Renal cortex interstitium (tissue), 11 donors: ENCODE data around the gene C1orf52. TPM values are rescaled to one million over a fixed set of nuclear protein-coding genes. Genes with fewer than 3 reads are reported as not detected.
"Not testable (repeated sequence)": the region's sequence is repeated elsewhere in the genome, so short reads cannot be mapped to it uniquely, and the experiment has no call there.

Experiments
- DNase-seq, 11 donors: peaks; one replicate each; pipeline ENCODE4 v3.0.0-alpha.2; 2013; ENCODE audit warnings: low read depth in 9 of 11, low spot score in 4 of 11; ENCODE audit errors: extremely low read depth in 1 of 11
- polyA plus RNA-seq, 3 donors: library from polyadenylated mRNA; unstranded; fragments of 120-200 nt; gene quantifications; one replicate each; pipeline ENCODE4 v1.2.1, GENCODE V29; 2013; ENCODE audit not compliant: insufficient read length in 3 of 3

C1orf52 gene
- polyA plus RNA-seq, 3 donors, result 38.4 to 48.0 (median 43.0) TPM

DNA sequence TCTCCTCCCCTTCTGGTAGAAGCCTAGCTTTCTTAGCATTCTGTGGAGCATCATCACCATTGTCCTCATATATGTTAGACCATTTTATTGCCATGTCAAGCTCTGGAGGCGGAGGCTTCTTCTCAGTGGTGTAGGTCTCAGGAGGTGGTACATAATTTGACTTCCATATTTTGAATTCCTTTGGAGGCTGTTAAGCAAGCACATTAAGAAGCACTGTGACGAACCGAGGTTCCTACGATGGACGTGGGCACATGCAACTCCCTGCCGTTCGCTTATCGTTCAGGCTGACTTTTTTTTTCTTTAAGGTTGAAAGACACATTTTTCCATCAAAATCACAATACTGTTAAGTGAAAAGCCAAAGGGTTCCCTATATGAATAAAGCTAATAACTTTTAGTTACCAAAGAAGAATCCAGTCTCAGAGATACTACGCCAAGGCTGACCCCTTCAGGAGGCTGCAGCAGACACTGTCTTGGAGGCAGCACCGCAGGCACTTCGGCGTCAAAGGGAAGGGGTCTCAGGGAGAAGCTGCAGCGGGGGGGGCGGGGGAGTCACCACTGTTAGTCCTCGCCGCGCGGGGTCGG is 835 bp downstream of the C1orf52 start:
- no peak for DNase-seq

DNA sequence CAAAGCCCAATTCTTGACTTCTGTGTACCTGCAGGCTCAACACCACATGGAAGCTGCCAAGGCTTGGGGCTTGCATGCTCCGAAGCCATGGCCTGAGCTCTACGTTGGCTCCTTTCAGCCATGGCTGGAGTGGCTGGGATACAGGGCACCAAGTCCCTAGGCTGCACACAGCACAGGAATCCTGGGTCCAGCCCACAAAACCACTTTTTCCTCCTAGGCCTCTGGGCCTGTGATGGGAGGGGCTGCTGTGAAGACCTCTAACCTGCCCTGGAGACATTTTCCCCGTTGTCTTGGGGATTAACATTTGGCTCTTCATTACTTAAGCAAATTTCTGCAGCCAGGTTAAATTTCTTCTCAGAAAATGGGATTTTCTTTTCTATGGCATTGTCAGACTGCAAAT is 10.4 kb downstream of the C1orf52 start:
- not testable (repeated sequence) for DNase-seq

DNA sequence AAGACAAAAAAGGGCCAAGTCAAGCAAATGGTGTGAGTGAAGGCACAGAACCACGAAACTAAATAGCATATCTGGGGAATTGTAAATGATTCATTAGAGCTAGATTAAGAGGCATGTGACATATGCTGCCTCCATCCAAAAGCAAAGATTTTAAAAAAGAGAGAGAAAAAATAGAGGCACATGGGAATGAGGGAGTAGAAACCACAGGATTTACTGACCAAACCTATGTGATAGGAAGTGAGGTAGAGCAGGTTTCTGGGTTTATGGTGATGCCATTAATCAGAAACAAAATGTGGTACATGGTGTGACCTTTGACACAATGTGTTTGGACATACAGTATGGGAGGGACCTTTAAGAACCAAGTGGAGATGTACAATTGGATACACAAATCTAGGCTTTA is 13.6 kb downstream of the C1orf52 start:
- no peak for DNase-seq

DNA sequence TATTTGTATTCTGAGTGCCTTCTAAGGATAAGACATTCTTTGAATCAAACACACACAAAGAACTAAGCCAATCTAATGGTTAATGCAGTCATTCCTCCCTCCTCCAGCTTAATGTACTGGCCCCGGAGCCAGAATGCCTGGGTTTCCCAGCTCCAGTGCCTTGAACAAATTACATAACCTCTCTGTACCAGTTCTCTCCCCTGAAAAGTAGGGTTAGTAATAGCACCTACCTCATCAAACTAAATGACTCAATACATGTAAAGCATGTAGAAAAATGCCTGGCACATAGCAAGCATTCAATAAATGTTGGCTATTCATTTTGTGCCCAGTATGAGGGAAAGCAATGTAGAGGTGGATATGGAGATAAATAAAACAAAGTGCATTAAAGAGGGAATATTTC is 14.0 kb downstream of the C1orf52 start:
- DNase-seq, result no peak

DNA sequence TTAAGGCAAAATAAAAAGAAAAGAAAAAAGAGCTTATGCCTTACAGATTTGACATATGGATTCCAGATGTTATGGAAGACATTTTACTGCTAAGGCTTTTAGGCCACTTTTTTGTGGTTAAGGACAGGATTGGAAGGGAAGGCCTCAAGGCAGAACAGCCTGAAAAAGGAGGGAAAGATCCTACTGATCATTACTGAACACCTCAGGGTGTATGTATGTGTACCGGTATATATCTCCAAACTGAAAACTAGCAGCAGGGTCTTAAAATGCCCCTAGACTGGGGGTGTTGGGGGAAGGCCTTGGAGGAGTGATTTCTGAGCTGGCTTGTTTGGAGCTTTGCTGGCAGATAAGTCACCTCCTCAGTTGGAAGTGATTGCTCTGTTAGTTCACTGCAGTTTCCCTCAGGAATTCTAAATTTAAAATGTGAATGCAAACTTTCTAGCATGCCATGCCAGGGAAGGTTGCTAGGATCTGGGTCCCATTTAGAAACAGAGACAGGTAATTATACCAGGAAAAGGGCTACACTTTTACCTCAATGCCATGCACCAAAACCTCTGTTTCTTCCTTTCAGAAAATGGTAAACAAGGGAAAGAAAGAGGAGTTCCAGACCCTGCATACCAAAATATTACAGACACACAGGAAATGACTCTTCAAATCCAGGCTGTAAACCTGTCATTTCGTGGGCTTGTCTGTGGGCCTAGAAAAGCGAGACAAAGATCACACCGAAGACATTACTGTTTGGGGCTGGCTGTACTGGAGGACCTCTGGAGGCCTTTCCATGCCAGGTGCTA is 15.0 kb downstream of the C1orf52 start:
- DNase-seq, result no peak

DNA sequence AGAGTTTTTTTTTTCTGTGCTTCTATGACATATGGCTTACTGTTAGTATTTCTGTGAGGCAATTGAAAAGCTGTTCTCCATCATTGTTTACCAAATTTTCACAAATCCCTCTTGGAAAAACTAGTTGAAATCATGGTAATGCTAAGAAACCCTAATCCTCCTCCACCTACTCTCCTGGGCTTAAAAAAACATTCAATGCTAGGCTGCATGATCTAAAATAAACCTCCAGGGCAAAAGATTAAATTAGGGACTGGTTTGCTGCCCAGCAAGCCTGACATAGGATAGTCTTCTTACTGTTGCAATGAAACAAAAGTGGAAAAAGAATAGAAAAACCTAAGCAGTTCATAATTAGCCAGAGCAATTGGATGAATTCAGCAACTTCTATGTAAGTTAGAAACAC is 16.1 kb downstream of the C1orf52 start:
- DNase-seq, result no peak

DNA sequence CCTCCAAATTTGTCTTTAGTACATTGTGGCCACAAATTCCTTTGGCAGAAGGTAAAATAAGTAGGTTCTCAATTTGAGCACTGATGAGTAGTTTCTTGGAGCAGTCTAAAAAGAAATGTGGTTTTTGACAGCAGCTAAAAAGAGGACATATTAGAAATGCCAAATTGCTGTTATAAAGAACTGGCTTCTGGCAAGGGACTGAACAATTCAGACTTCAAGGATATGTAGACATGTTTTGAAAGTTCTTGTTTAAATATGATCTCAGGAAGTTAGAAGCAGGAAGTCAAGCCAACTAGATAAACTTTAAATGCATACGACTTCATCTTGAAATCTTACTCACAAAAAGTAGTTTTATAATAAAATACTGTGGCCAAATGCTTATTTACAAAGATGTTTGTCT is 18.8 kb downstream of the C1orf52 start:
- no peak for DNase-seq

DNA sequence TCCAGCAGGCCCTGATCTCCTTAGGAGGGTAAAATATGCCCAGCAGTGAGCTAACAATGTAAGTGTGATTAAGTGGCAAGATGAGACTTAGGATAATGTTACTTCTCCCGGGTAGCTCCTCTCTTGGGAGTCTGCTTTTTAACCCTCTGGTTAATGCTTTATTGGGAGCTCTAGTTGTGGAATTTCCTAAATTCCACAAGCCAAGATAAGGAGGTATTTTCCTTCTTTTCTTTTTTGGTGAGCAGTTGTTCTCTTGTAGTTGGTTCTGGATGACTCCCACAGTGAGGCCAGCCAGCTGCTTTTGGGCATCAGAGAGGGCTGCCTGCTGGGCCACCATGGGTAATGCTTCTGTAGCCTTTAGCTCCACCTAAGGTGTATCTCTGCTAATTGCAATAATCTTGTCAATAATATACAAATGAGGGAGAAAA is 19.3 kb downstream of the C1orf52 start:
- no peak for DNase-seq

DNA sequence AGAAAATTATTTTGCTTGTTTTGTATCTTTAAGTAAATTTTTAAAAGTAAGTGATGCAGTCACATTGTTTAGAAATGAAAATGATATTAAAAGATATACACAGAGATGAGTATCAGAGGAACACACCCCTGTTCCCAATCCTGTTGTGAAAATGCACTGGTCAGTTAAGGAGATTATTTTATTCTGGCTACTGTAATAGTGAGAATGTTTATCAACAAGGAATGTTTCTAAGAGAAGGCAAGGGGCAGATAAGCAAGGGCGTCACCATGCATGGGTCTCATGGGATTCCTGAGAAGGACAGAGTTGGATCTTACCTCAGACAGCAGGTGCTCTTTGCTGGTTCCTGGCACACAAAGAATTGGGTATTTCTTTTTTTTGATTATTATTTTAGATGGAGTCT is 21.8 kb downstream of the C1orf52 start:
- no peak for DNase-seq

DNA sequence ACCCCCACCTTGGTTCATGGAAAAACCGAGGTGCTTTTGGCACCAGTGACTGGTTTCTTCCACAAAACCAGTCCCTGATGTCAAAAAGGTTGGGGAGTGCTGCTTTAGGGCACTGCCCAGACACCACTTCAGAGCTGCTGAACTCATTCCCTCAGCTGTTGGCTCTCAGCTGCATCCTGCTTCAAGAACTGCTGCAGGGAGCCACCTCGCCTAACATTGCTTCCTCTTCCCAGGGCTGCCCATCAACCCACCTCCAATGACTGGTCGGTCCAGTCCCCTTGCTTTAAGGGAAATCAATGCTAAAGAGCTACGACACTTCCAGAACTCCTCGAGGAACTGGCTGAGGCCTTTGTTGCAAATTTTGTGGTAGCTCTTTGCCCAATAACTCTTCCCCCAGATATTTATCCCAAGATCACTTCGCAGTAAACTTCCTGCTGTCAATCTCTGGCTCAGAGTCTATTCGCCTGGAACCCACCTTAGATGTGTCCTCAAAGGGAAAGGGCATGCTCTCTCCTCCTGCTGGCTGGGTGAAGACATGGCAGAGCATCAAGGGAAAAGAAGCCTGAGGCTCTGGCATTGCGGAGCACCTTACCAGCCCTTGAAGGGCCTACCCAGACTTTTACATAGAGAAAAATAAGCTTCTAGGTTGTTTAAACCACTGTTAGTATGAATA is 29.0 kb downstream of the C1orf52 start:
- no peak for DNase-seq

DNA sequence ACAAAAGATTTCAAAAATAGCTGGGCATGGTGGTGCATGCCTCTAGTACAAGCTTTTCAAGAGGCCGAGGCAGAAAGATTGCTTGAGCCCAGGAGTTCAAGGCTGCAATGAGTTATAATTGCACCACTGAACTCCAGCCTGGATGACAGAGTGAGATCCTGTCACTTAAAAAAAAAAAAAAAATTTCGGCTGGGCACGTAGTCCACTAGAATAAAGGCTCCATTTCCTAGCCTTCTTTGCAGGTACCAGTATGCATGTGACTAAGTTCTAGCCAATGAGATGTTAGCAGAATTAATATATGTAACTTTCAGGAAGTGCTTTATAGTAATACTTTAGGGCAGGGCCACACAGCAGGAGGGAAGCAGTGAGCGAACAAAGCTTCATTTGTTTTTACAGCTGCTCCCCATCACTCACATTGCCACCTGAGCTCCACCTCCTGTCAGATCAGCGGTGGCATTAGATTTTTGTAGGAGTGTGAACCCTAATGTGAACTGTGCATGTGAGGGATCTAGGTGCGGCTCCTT is 29.8 kb downstream of the C1orf52 start:
- no peak for DNase-seq

DNA sequence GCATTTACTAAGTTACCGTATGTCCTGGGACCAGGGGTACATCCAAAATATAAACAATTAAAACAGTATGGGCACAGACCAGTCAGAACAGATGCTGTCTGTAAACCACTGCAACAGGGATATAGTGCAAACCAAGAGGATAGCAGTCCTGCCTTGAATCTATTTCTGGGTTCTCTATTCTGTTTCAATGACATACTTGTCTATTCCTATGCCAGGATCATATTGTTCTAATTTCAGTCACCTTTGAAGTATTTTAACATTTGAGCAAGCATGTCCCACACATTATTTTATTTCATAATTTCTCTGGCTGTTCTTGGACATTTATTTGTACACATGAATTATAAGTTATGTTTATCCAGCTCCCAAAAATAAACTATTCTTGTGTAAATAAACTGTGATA is 30.5 kb downstream of the C1orf52 start:
- DNase-seq, result no peak

DNA sequence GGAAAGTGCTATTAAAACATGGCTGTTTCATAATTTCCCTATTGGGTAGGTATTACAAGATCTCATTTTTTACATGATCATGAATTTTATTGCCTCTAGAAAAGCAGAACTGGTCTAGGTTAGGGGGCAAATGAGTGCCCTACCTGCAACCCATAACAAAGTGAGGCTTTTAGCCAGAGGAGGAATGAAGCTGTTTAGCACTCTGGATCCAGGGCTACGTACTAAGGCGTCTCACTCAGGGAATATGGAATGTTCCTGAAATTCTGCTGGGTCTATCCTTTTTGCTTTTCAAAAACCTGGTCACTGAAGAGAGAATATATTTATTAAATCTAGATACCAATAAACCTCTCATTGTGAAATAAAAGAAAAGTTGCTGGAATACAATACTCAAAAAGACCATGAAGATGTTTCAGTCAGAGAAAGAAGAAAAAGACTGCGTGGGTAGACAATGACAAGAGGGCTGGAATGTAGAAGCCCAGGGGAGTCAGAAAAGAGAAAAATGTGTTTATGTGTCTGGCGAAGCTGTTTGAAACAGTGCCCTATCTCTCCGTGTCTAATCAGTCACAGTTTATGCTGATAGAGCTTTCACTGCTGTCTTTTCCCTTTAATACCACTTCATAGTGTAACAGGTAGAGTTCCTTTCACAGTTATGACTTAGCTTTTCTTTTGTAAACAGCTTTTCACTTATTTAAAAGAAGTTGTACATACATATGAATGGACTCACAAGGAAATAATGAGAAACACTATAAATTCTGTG is 33.7 kb downstream of the C1orf52 start:
- DNase-seq, result no peak

DNA sequence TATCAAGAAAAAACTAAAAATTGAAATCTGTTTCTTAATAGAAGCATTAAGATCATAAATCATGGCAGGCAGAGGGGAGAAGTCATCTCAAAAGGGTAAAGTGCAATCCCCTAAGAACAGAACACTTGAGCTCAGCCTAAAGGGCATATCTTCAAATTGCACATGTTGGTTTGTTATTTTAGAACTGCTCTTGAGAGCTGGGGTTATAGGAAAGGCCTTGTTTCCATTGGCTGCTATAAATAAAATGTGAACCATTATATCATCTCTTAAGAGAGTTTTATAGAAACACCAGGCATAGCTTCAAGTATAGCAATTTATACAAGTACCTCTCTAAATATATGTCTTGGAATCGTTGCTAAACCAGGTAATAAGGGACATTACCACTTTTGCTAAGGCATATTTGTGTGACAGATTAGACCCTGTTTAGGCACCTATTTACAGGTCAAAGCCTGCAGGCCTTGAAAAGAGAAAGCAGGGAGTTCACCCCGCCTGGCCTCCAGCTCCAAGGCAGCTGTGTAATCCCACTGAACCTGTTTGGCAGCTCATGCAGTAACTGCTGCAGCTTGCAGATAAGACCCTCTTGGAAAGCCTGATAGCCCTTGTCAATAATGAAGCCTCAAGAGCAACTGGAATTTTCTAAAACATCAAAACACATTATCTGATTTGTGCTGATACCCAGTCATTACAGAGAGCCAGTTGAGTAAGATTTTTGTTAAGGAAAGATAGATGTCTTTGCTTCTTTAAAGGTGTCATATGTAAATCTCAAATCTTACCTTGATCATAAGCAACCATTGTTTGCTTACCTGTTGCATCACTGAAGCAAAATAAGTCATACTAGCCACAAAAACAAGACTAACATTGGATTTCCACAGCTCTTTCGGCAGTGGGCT is 34.5 kb downstream of the C1orf52 start:
- DNase-seq, result peak in 3 of 11 donors; percentile 43 to 64 (median 60)

DNA sequence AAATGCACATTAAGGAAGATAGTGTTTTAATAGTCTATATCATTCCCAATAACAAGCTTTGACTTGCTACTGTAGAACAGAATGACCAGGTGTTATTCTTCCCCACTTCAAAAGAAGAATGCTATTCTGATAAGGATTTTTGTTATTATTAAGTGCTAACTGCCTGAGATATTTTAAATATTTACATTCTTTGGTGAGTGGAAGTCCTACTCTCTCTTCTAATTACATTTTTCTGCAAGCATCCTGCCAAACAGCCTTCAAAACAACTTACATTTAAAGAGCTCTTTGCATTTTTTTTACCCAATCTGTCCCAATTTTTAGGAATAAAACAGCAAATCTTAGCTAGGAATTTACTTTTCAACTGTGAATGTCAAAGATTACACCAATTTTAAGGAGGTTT is 35.2 kb downstream of the C1orf52 start:
- DNase-seq, result no peak

DNA sequence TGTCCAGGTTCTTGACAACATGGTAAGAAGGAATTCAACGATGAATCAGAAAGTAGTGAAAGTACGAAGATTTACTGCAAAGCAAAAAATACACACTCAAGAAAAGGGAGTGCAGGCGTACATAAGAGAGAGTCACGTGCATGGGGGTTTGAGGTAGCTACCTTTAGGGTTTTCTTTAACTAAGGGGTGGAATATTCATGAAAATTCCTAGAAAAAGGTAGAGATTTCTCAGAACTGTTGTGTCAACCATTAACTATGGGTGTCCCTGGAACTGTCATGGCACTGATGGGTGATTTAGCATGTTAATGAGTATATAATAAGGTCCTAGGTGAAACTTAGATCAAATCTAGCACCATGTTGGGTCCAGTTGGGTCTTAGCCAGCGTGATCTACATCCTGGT is 36.1 kb downstream of the C1orf52 start:
- no peak for DNase-seq

DNA sequence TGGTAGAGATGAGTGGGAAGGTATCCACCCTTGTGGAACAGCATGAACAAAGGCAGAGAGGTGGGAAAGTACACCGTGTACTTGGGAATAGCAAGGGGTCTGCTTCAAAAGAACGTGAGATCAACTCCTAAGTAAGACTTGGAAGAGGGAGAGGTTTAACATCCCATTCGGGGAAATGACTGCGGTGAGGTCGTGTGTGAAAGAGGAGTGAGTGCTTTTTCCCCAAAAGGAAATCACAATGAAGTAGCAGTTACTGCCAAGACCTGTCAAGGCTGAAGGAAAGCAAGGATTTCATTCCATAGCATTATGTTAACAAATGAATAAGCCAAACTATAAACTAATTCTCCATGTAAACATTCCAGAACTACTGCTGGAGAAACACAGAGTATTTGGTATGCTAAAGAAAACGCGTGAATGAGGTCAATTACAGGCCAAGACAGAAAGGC is 38.7 kb downstream of the C1orf52 start:
- no peak for DNase-seq

DNA sequence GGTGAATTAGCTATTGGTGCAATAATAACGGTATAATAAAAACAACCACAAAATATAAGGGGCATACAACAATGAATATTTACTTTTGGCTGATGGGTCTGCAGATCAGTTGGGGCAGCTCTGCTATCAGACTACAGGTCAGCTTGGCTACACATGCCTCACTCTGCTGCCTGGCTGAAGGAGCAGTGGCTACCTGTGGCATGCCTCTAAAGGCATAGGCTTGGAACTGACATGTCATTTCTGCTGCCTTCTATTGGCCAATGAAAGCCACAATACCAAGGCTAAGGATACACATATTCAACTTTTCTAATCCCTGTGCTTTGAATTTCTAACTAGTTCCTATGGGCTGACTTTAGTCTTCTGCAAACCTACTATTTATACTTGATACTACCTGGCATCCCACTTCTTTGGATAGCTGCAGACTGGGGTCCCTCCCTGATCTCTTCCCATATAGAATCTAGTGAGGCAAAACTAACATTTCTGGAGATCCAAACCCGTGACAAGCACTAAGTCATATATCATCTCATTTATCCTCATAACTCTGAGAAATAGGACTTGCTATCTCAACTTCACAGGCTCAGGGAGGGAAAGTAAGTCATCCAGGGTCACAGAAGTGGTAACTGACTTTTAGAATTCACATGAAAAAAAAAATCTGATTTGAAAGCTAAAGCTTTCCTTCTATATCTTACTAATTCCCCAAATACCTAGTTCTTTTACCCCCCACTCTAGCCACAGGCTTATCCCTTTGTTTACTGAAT is 39.4 kb downstream of the C1orf52 start:
- no peak for DNase-seq
